Endometrial microvascular endothelial cells (primary cell): Measurements from ENCODE around the gene CNNM3. TPM values are rescaled to one million over a fixed set of nuclear protein-coding genes. Genes with fewer than 3 reads are reported as not detected.
"Not testable (repeated sequence)": the region's sequence is repeated elsewhere in the genome, so short reads cannot be mapped to it uniquely, and the experiment has no call there.

Source experiments
- in situ Hi-C: cut with HindIII; loops from 2 replicates; pipeline ENCODE4 v1.10.0; 2017; ENCODE audit warnings: low sequenced_read_pairs, low pct_unique_long_range_greater_than_20kb; ENCODE audit errors: inconsistent ontology term
- total RNA-seq: library from RNA; depleted of rRNA; stranded (reverse); fragments of >200 nt; gene quantifications from one replicate; pipeline ENCODE4 v1.2.3, GENCODE V29; 2015; ENCODE audit errors: inconsistent ontology term

Gene CNNM3
- total RNA-seq, 1 donor from 2014 or later: 2.5 TPM

- in situ Hi-C loops: no loop called here
Observed at GRCh38 chr2:96857667-96858372, 41.8 kb downstream of the CNNM3 start, which contains the start of gene ANKRD39. TSS of gene ANKRD39 (minus strand) at chr2:96858016. CDS start at chr2:96857987, 29 bp downstream.

- in situ Hi-C loops: no loop called here
Observed at GRCh38 chr2:96859099-96859649, 43.1 kb downstream of the CNNM3 start.

- in situ Hi-C loops: no loop called here
Observed at GRCh38 chr2:96859681-96860064, 43.6 kb downstream of the CNNM3 start.

GRCh38 chr2:96860065-96861029 lies 44.3 kb downstream of the CNNM3 start:
- in situ Hi-C loops: no loop called here

- in situ Hi-C loops: no loop called here
Observed at GRCh38 chr2:96861074-96861473, 45.0 kb downstream of the CNNM3 start.

GRCh38 chr2:96863056-96863455 lies 47.0 kb downstream of the CNNM3 start:
- in situ Hi-C loops: not testable (repeated sequence)

- in situ Hi-C loops: no loop called here
Observed at GRCh38 chr2:96863575-96864342, 47.7 kb downstream of the CNNM3 start.

- in situ Hi-C loops: no loop called here
Observed at GRCh38 chr2:96864343-96865091, 48.4 kb downstream of the CNNM3 start.

- in situ Hi-C loops: no loop called here
Observed at GRCh38 chr2:96865654-96866053, 49.6 kb downstream of the CNNM3 start.

GRCh38 chr2:96866149-96866548 lies 50.1 kb downstream of the CNNM3 start:
- in situ Hi-C loops: no loop called here

GRCh38 chr2:96866586-96866985 lies 50.5 kb downstream of the CNNM3 start:
- in situ Hi-C loops: no loop called here

- in situ Hi-C loops: no loop called here
Observed at GRCh38 chr2:96866986-96867755, 51.1 kb downstream of the CNNM3 start.

GRCh38 chr2:96867756-96868554 lies 51.9 kb downstream of the CNNM3 start:
- in situ Hi-C loops: no loop called here

GRCh38 chr2:96868555-96869280 lies 52.6 kb downstream of the CNNM3 start:
- in situ Hi-C loops: no loop called here

GRCh38 chr2:96869281-96869821 lies 53.3 kb downstream of the CNNM3 start:
- in situ Hi-C loops: no loop called here
